HS-27A (cell line): ENCODE measurements around the gene USP32.
"Not testable (repeated sequence)": the region's sequence is repeated elsewhere in the genome, so short reads cannot be mapped to it uniquely, and the experiment has no call there.

ENCODE experiments used
- DNase-seq: peaks from one replicate; pipeline ENCODE4 v3.0.0-alpha.2; 2012; ENCODE audit warnings: low read depth, missing footprints

Gene USP32

GRCh38 chr17:60330731-60331130 lies 61.2 kb downstream of the USP32 start:
- no peak for DNase-seq

- DNase-seq: no peak
Observed at GRCh38 chr17:60328679-60329078, 63.3 kb downstream of the USP32 start.

GRCh38 chr17:60327901-60328273 lies 64.0 kb downstream of the USP32 start:
- no peak for DNase-seq

GRCh38 chr17:60327134-60327900 lies 64.6 kb downstream of the USP32 start:
- DNase-seq: no peak

GRCh38 chr17:60326702-60327101 lies 65.2 kb downstream of the USP32 start:
- DNase-seq: no peak

- DNase-seq: no peak
Observed at GRCh38 chr17:60325730-60326524, 66.0 kb downstream of the USP32 start.

- no peak for DNase-seq
Observed at GRCh38 chr17:60323754-60324153, 68.2 kb downstream of the USP32 start.

- no peak for DNase-seq
Observed at GRCh38 chr17:60322056-60322387, 69.9 kb downstream of the USP32 start.

- no peak for DNase-seq
Observed at GRCh38 chr17:60321336-60322055, 70.4 kb downstream of the USP32 start.

GRCh38 chr17:60318830-60319229 lies 73.1 kb downstream of the USP32 start:
- no peak for DNase-seq

GRCh38 chr17:60318326-60318725 lies 73.6 kb downstream of the USP32 start:
- no peak for DNase-seq

- DNase-seq: no peak
Observed at GRCh38 chr17:60315650-60316049, 76.3 kb downstream of the USP32 start.

GRCh38 chr17:60314900-60315299 lies 77.0 kb downstream of the USP32 start:
- DNase-seq: not testable (repeated sequence)

GRCh38 chr17:60314423-60314822 lies 77.5 kb downstream of the USP32 start:
- no peak for DNase-seq

- DNase-seq: no peak
Observed at GRCh38 chr17:60311936-60312335, 80.0 kb downstream of the USP32 start.

GRCh38 chr17:60311186-60311585 lies 80.7 kb downstream of the USP32 start:
- DNase-seq: no peak

- DNase-seq: no peak
Observed at GRCh38 chr17:60305141-60305540, 86.8 kb downstream of the USP32 start.

GRCh38 chr17:60304502-60304901 lies 87.4 kb downstream of the USP32 start:
- DNase-seq: no peak

- no peak for DNase-seq
Observed at GRCh38 chr17:60303406-60304099, 88.4 kb downstream of the USP32 start.

- DNase-seq: no peak
Observed at GRCh38 chr17:60301649-60302048, 90.3 kb downstream of the USP32 start.

GRCh38 chr17:60300949-60301348 lies 91.0 kb downstream of the USP32 start:
- DNase-seq: no peak

- DNase-seq: no peak
Observed at GRCh38 chr17:60300011-60300410, 91.9 kb downstream of the USP32 start.
